GM21737 (cell line): ENCODE data around the gene NOS1AP.

Experiments
- ATAC-seq: cut with Tn5 transposase; IDR thresholded peaks from one replicate; pipeline ENCODE4 v1.9.1; 2021; ENCODE audit warnings: mild to moderate bottlenecking, moderate library complexity; ENCODE audit not compliant: unreplicated experiment

NOS1AP gene

GRCh38 chr1:162136760-162137159 is 67.3 kb downstream of the NOS1AP start:
- ATAC-seq = no peak

DNA sequence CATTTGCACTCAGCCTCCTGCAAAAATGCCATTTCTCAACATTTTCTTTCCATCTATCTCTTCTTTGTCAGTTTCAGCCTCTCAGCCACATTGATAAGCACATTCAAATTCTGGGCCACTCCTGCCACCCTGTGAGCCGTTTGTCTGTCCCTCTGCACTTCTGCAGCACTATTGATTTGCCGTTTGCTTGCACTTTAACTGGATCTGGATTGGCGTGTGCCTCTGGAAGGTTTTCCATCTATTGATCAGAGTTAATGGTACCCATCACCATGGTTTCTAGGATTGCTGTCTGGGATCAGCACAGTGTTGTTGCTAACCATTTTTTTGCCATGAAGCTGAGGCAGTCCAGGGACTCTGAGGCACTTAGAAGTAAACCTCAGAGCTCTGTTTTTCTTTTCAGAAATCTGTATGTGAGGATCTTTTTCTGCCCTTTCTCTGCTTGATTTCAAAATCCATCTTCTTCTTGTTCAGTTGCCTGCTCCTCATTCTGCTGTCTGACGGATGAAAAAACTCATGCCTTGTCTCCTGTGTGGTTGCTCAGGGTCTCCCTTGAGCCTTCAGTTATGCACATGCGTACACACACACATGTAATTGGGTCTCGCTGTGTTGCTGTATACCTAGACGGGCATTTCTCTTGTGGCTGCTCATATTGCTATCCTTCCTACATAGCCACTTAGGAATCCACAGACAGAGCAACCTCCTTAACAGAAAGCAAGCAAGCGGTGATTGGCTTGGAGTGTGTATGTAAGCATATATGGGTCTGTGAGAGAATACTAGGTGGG is 67.9 kb downstream of the NOS1AP start:
- ATAC-seq = no peak

- no peak for ATAC-seq
Measured at GRCh38 chr1:162138112-162138511, 68.6 kb downstream of the NOS1AP start.

DNA sequence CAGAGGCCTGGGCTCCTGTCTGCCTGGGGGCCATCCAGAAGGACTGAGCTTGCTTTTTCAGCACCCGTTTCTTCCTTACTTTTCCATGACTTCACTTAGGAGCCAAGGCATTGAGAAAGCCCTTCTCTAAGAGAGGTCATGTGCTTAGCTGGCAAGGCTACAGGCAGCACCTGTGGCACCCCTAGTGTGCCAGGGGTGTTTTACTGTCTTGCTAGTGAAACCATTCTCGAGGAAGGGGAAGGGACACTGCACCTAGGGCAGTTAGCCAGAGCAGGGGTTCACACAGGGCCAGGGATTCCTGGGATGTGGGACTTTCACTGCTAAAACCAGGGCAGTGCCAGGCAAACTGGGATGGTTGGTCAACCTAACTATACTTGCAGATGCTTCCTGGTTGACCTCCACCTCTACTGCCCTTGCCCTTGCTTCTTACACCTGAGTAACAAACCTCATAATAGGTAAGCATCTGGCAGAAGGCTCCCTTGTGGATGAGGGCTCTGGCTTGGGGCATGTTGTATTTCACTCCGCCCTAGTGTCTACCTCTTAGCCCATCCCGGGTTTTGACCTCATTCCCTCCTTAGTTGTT is 69.2 kb downstream of the NOS1AP start:
- no peak for ATAC-seq

DNA sequence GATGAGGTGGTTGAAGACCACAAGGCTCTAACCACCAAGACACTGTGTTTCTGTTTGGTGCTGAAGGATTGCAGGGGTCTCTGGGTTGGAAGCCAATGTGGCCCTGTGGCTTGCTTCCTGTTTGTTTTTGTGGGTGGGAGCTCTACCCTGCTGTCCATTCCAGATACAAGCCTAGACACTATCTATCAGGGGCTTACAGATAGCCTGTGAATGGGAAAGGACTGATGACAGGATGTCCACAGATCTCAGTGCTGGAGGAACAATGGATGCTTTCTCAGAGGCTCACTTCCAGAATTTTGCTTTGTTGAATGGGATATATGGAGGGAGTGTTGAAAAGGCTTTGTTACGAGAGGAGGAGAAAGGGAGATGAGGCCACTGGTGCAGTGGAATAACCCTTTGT is 69.7 kb downstream of the NOS1AP start:
- no peak for ATAC-seq

DNA sequence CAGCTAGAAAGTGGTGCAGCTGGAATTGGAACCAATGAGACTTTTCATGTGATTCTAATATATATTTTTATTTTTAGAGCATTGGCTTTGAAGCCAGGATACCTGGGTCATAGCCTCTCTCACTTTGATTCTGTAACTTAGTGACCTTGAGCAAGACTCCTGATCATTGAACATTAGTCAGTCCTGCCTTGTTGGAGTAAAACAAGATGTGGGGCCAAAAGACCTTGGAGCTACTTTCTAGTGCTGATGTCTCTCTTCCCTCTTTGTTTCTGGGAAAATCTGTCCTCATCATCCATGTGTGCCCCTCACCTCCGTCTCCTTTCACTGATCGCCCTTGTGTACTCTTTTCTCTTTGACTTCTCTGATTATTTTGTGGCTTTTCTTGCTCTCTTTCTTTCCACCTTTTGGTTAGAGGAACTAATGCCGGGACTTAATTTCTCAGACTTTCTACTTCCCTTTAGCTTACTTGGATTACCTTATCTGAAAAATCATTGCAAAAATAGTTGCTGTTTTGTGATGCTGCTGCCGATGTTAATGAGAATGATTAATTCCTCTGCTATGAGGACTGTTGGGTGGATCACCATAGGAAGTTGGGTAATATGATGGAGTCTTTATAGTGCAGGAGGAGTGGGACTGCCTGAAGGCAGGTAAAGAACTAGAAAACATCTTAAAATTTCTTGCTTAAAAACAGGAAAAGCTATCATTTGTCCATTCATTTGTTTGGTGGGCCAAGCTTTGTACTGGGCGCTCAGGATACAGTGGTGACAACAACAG is 72.0 kb downstream of the NOS1AP start:
- no peak for ATAC-seq

DNA sequence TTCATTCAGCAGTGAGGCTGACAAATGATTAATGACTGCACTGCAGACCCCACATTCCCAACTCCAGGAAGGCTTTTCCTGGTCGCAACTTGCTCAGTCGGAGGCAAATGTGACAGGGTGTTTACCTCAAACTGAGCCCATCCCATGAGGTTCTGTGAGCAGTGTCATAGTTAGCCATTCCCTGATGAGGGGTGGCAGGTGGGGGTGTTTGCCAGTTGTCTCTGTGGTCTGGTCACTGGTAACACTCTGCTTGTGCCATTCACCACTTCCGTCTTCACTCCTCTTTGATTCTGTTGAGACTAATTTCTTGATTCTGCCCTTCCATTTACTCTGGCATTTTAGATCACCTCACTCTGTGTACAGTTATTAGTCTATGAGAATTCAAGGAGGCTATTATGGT is 73.5 kb downstream of the NOS1AP start:
- no peak for ATAC-seq

DNA sequence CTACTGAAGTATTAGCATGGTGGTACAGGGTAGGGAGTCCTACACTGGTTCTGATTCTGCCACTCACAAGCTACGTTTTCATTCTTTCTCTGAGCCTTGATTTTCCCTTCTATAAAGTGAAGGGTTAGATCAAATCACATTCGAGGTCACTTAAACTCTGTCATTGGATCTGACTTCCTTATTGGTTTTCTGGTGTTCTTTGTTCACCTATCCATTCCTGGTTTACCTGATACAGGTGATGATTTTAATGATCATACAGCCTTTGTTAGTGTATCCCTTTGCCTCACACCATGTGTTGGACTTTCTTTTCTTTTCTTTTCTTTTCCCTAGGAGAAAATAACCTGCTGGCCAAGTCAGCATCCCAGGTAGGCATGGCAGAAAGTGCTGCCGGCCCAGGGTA is 74.8 kb downstream of the NOS1AP start:
- no peak for ATAC-seq

- no peak for ATAC-seq
Measured at GRCh38 chr1:162144853-162145252, 75.4 kb downstream of the NOS1AP start.

- ATAC-seq = no peak
Measured at GRCh38 chr1:162145280-162145965, 75.9 kb downstream of the NOS1AP start.

GRCh38 chr1:162145966-162146696 is 76.6 kb downstream of the NOS1AP start:
- ATAC-seq = no peak

- ATAC-seq = no peak
Measured at GRCh38 chr1:162147760-162148159, 78.3 kb downstream of the NOS1AP start.

DNA sequence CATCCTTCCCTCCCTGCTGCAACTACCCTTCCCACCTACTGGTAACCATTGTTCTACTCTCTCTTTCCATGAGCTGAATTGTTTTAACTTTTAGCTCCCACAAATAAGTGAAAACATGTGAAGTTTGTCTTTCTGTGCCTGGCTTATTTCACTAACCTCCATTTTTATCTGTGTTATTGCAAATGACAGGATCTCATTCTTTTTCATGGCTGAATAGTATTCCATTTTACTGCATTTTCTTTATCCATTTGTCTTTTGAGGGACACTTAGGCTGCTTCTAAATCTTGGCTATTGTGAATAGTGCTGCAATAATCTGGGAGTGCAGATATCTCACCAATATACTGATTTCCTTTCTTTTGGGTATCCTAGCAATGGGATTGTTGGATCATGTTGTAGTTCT is 80.6 kb downstream of the NOS1AP start:
- no peak for ATAC-seq

DNA sequence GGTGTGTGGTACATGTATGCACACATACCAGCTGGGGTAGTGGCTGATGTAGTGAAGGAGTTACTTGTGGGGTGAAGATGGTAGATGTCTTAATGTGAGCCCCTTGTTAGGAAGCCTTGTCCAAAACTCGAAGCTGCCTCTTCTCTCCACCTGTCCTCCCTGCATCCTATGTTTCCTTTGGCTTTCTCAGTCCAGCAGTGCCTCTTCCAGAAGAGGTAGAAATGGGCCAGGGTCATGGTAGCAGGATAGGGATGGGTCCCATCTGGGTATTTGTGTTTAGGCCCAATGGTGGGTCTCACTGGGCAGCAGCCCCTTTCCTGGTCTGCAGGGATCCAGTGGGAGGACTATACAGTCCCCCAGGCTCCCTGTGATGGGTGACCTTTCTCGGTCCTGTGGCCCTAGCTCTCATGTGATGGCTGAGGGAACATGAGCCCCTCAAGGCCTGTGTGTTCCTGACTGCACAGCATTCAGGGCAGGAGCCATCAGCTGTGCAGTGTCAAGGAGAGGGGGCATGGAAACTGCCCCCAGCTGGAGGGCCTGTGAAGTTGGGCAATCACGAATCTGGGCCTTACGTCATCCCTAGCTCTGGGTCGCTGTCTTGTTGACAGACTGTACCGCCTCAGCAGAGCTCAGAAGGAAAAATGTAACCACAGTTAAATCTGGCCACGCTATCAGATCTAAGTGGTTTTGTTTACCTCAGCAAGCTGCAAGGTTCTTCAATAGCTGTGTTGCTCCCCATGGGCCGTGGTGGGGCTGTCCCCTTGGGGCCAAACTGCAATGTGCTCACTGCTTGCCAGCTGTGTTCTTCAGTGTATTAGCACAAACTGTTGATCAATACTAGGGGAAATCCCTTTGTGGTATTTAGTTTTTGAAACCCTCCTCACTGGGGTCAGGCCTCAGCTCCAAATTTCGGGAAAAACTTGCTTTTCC is 82.7 kb downstream of the NOS1AP start:
- no peak for ATAC-seq

DNA sequence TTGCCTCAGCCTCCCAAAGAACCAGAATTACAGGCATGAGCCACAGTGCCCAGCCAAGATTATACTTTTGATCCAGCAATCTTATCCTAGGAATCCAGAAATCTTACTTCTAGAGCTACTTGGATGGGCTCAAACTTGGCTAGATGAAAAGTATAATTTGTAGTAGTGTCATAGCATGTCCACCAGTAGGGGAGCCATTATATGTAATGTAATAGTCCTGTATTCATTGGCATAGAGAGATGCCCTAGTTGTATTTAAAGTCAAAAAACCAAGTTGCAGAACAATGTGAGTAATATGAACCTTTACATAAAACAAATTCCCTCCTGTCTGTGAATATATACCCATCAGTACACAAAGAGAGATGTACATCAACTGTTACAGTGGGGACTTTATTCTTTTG is 83.9 kb downstream of the NOS1AP start:
- no peak for ATAC-seq

DNA sequence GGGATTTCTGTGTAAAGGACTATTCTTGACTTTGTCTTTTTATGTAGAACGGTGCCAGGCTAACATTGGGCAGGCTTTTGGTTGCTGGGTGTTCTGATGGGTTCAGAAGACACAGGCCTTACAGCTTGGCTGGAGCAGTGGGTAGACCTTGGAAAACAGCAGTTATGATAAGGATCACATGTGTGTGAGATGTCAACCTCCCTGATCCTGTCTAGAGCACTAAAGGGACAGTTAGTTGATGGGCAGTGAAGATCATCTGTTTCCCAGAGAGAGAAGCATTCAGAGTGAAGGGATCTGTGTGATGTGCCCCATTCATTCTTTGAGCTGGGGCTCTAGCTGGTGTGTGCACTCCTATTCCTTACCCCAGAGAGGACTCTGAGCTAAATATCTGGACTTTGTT is 88.0 kb downstream of the NOS1AP start:
- ATAC-seq = no peak

GRCh38 chr1:162158624-162159271 is 89.3 kb downstream of the NOS1AP start:
- ATAC-seq = no peak

GRCh38 chr1:162159515-162159914 is 90.0 kb downstream of the NOS1AP start:
- ATAC-seq = no peak

DNA sequence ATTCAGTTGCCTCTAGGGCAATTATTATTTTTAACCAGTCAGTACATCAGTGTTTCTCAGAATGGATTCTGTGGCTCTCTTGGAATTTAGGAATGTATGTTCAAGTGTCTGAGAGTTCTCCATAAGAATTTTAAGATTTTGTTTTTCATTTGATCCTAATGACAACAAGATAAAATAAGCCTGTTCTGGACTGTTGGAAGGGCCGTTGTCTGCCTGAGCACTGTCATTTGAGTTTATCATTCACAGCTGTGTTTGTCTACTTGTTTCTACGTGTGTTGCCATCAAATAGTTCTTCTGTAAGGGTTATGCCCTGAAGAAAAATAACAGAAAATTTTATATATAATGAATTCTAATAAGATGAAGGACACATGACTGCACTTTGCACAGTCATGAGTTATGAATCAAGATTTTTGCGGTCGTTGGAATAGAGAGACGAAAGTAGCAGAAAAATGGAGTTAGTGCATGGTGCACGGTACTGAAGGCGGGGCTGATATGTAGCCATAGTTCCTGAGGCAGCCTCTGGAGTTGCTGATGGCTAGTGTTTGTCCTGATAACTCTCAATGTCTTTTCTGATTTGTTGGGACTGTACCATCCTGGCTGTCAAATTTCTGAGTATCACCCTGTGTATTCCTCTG is 92.5 kb downstream of the NOS1AP start:
- no peak for ATAC-seq
